Subcutaneous adipose tissue (tissue), 4 donors: ENCODE data around the gene ITIH2. TPM values are rescaled to one million over a fixed set of nuclear protein-coding genes. Genes with fewer than 3 reads are reported as not detected.

Source experiments
- CTCF ChIP-seq: fragments of 450-650 bp; IDR thresholded peaks from one replicate; pipeline ENCODE4 v1.5.1; 2016; ENCODE audit warnings: low read depth, mild to moderate bottlenecking, control low read depth, antibody characterized with exemption, moderate library complexity
- total RNA-seq, 4 donors: library from RNA; depleted of rRNA; stranded (reverse); fragments of >200 nt; gene quantifications; one replicate each; pipeline ENCODE4 v1.1.0, GENCODE V29; 2016

The ITIH2 gene
- total RNA-seq, 4 donors from 2014 or later = not detected

GRCh38 chr10:7667262-7668141 lies 35.6 kb upstream of the ITIH2 start:
- TF ChIP-seq CTCF = no peak

DNA sequence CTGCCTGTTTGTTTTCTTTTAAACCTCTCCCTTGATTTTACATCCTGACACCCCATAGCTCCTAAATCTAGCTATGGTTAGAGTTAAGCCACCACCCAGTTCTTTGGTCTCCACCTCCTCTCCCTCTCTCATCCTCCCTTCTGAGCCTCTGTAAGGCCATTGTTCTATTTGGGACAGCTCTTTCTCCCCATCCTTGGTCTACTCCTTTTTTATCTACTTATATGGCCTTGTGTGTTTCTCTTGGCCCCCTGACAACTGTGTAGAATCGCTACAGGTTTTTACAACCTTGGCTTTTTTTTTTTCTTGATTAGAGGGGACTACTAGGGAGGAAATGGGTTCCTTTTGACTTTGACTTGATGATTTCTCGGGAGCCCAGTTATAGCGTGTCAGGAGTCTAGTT lies 33.0 kb upstream of the ITIH2 start:
- no peak for TF ChIP-seq CTCF

GRCh38 chr10:7672341-7673134 lies 30.6 kb upstream of the ITIH2 start:
- no peak for TF ChIP-seq CTCF

DNA sequence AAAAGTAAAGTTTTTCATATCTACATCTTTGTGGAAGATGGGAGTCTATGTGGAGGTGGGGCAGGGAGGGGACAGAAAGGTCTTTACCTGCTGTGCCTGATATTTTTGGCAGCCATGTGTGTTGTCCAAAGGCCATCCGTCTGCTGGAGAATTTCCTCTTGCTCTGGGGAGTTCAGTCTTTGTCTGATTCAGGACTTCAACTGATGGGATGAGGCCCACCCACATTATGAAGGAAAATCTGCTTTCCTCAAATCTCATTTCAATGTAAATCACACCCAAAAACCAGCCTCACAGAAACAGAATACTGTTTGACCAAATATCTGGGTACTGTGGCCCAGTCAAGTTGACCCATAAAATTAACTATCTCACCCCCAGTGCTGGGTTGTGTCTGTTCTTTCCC lies 23.9 kb upstream of the ITIH2 start:
- TF ChIP-seq CTCF = no peak

GRCh38 chr10:7686351-7687171 lies 16.6 kb upstream of the ITIH2 start:
- no peak for TF ChIP-seq CTCF

GRCh38 chr10:7687228-7687907 lies 15.7 kb upstream of the ITIH2 start:
- no peak for TF ChIP-seq CTCF
